Measurements from ENCODE around the gene SLC35B4.
A peak's percentile ranks its signal among the peaks of the same experiment; 100 is the strongest.

SLC35B4 gene

GRCh38 chr7:134316539-134317344 is at the start of gene SLC35B4:
TSS of gene SLC35B4 (minus strand) at chr7:134316930. CDS start at chr7:134316751, 179 bp downstream.
- peak; percentile 96 for DNase-seq

DNA sequence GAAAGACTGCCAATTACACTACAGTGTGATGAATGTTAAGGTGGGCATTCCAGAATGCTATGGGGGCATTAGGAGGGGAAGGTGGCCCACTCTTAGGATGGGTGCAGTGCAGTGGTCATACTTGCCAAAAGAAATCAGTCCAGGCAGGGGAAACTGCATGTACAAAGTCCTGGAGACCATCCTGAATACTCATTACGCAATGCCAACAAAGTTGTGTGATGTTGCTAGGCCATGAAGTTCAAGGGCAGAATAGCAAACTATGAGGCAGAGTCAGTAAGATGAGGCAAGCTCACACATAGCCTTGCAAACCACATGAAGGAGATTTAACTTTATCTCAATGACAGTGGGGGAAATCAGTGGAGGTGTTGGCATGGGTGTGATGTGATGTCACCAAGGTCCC is 49.8 kb upstream of the SLC35B4 start:
- DNase-seq = no peak

DNA sequence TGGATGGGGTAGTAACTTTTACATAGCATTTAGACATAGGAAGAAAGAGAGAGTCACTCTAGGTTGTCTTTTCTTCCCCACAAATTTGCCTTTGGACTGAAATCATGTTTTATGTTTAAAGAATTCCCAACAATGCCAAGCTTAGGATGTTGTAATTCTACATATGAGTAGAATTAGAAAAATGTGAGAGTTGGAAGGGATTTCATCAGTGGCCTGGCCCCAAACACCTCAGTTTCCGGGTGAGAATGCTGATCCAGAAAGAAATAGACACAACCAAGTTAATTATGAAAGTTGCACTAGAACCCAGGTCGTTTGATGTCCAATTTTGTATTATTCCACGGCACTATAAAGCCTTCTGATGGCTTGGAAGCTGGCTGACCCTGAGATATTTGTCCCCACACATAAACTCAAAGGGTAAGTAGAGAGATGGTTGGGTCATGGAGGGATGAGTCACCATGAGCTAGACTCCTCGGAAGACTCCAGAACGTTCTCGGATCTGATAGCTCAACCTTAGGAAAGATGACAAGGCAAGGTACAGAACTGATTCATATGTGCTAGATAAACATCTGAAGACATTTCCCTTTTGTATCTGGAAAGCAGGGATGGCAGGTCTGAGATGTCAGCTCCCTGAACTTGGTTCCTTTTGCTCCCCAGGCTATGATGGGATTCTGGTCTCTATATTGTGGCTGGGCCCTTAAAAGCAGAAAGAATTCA is 48.8 kb upstream of the SLC35B4 start:
- DNase-seq = no peak

DNA sequence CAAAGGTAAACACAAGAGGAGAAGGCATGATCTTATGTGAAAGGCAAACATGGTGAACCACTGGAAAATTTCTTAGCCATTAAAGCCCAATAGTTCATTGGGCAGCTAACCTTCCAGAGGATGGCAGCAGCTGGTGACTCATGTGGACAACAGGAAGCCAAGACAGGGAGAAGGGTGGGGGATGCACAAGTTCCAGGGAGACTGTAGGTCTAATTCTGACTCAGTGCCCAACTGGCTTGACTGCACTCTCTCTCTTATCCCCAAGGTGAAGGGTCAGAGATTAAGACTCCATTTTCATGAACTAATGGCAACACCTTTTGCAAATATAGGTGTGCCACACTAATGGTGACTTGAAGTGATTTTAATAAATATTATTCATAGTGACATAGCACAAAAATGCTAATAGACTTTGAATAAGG is 47.9 kb upstream of the SLC35B4 start:
- DNase-seq = no peak

GRCh38 chr7:134362587-134363483 is 46.1 kb upstream of the SLC35B4 start:
- no peak for DNase-seq

DNA sequence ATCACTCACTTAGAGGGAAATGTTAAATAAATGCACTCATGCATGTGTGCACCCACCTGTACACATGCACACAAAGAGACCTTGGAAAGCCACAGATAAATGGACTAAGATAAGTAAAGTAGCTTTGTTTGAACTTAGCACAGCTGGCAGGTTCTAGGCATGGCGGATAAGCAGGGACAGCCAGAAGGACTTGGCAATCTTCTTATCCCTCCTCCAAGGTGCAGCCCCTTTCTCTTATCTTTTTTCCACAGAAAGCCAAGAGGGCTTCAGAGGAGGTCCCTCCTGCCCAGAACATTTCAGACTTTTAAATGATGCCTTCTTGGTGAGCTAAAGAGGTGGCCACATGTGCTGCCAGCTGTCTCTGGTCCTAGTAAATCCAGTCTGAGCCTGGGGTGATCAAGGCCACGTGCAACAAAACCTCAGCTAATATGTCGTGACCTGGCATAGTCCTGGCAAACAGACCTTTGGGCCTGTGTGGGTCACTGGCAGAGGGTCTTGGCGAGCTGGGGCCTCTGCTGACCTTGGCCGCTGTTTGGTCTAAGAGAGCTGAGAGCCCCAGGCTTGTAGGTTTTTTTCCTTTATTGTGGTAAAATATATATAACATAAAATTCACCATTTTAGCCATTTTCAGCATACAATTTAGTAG is 43.2 kb upstream of the SLC35B4 start:
- no peak for DNase-seq

- no peak for DNase-seq
Observed at GRCh38 chr7:134357486-134357885, 40.8 kb upstream of the SLC35B4 start.

- no peak for DNase-seq
Observed at GRCh38 chr7:134356421-134356936, 39.7 kb upstream of the SLC35B4 start.

DNA sequence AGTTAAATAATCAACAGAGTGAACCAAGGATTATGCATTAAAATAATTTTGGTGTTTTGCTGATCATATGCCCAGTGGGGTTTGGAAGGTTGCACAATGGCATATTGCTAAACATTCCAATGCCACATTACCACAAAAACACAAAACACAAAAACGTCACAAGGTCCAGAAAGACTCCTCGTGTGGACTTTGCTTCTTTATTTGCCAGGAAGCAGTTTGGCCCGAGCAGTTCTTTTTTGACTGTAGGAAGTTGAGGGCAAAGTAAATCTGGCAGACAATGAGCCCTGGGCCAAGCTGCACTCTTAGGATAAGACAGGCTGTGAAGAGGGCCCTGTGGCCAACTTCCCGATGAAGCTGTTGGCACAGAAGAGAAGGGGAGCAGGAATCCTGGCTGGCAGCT is 39.2 kb upstream of the SLC35B4 start:
- no peak for DNase-seq

DNA sequence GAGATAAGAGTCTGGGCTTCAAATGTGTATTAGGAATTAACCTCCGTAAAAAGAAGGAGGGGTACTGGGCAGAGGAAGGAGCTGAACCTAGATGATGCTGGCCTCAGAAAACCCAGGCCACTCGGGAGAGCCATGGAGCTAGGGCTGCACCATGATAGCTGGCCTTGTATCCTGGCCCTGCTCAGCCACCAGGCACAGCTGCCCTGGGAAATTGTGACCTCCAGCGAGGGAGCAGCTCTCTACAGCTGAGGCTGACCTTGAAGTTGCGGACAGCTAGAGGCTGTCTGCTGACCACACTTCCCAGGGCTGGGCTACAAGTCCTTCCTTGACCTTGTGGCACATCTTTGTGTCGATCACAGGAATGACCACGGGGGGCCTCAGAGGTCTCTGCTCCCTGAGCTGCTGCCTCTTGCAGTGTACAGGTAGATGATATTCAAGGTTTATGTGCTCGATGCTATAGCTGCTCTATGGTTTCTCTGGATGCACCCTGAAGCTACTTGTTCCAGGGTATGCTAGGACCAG is 38.3 kb upstream of the SLC35B4 start:
- DNase-seq = no peak

DNA sequence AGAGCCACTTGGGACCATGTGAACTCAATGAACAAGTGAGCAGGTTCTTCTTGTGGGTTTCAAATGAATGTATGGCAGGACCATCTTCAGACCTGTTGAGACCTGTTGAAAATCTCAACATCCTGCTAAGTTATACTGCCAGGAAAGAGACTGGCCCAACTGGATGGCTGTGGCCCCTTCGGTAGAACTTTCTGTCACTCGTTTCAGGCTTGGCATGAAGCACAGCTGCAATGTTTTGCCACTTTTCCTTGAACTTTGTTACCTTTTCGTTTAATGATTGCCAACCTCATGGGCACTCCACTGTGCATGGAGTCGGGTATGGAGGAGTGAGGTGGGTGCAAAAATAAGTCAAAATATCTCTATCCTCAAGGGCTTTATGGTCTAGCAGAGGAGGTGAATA is 36.7 kb upstream of the SLC35B4 start:
- no peak for DNase-seq

DNA sequence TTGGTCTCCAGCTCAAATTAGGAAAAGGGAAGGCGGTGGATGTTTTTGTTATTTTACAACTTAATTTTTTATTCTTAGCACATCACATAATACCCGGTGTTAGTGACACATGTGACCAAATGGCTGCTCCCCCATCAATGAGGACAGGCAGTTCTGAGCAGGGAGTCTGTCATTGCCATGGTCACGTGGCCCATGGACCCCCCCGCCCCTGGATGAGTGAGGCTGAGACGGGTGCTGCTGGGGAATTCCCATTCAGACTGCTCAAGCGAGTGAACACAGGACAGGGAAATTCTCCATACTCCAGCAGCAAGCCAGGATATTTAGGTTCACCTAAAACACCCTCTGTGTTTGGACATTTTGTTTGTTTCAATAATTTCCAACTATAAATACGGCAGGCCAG is 34.7 kb upstream of the SLC35B4 start:
- no peak for DNase-seq

GRCh38 chr7:134350709-134351108 is 34.0 kb upstream of the SLC35B4 start:
- DNase-seq = no peak

- DNase-seq = no peak
Observed at GRCh38 chr7:134347567-134347966, 30.8 kb upstream of the SLC35B4 start.

- DNase-seq = no peak
Observed at GRCh38 chr7:134343796-134344195, 27.1 kb upstream of the SLC35B4 start.

- DNase-seq = no peak
Observed at GRCh38 chr7:134343136-134343535, 26.4 kb upstream of the SLC35B4 start.

DNA sequence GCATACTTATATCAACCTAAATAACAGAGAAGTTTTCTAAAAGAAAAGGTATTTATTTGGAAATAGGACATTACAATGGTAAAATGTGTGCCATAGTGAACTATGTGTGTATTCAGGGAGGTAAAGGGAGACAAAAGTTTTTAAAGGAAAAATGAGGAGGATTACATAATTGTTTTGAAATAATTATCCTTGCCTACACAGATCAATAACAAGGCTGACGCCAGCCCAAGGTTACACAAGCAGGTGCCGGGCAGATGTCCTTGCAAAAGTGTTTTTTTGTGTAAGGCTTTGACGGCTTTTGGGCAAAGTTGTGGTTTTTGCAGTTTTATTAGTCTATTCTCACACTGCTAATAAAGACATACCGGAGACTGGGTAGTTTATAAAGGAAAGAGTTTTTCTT is 22.7 kb upstream of the SLC35B4 start:
- no peak for DNase-seq

GRCh38 chr7:134337980-134338379 is 21.2 kb upstream of the SLC35B4 start:
- DNase-seq = no peak

DNA sequence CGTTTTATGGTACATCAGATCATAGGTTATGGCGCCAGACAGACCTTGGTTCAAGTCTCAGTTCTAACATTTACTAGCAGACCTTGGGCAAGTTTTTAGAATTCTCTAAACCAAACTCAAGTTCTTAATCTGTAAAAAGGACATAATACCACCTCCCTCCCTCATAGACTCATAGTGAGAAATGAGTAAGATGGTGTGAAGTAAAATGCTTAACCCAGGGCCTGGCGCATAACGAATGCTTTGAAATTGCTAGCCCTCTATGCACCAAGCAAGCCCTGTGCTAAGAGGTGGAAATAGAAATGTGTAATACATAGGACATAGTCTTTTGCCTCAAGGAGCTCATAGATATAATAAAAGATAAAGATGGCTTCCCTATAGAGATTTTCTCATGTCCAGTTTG is 17.7 kb upstream of the SLC35B4 start:
- DNase-seq = no peak

- DNase-seq = no peak
Observed at GRCh38 chr7:134333943-134334342, 17.2 kb upstream of the SLC35B4 start.

DNA sequence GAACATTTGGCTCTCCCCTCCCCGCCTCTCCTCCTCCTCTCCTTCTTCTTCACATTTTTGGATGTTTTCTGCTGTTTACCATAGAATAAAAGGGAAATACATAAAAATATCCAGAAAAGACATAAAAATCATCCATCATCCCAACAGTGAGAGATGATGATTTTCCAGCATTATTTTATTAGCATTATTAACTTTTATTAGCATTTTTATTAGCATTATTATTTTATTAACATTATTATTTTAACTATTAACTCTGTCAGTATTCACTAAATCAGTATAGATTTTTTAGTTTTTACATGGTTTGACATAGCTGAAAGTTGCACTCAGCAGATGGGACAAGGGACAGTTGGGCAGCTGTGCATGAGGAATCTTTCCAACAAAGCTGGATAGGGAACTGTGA is 16.2 kb upstream of the SLC35B4 start:
- no peak for DNase-seq

- no peak for DNase-seq
Observed at GRCh38 chr7:134331393-134331792, 14.7 kb upstream of the SLC35B4 start.

Measured in NCI-H1105 (cell line).